Measurements from ENCODE around the gene FOXP4. TPM values are rescaled to one million over a fixed set of nuclear protein-coding genes. Genes with fewer than 3 reads are reported as not detected.

The FOXP4 gene
- total RNA-seq, 1 donor, result 2.2 TPM

GRCh38 chr6:41622206-41622988 lies 76.2 kb downstream of the FOXP4 start:
- TF ChIP-seq, protein P1, sequence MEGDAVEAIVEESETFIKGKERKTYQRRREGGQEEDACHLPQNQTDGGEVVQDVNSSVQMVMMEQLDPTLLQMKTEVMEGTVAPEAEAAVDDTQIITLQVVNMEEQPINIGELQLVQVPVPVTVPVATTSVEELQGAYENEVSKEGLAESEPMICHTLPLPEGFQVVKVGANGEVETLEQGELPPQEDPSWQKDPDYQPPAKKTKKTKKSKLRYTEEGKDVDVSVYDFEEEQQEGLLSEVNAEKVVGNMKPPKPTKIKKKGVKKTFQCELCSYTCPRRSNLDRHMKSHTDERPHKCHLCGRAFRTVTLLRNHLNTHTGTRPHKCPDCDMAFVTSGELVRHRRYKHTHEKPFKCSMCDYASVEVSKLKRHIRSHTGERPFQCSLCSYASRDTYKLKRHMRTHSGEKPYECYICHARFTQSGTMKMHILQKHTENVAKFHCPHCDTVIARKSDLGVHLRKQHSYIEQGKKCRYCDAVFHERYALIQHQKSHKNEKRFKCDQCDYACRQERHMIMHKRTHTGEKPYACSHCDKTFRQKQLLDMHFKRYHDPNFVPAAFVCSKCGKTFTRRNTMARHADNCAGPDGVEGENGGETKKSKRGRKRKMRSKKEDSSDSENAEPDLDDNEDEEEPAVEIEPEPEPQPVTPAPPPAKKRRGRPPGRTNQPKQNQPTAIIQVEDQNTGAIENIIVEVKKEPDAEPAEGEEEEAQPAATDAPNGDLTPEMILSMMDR (IDR thresholded peaks at IDR 0.05; ENCODE audit: insufficient read depth, low read depth, low read length), result no peak
- peak; percentile 37 for DNase-seq (ENCODE audit: low read depth)
- H3K4me3 ChIP-seq (ENCODE audit: low read depth, low read length), result no peak overlapping the region

DNA sequence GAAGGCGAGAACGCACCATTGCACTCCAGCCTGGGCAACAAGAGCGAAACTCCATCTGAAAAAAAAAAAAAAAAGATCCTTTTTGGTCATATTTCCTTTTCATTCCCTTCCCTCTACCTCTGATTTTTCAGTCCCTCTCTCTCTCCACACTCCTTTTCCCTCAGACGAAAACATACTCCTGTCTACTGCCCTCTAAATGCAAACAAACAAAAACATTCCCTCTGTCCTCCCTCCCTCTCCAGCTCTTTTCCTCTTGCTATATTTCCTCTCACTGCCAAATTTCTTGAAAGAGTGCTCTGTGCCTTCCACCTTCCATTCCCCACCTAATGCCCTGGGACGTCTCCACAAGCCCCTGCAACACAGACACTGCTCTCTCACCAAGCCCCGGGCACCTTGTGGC lies 77.1 kb downstream of the FOXP4 start:
- TF ChIP-seq, protein P1 (IDR thresholded peaks at IDR 0.05; ENCODE audit: insufficient read depth, low read depth, low read length), result no peak
- no peak for DNase-seq (ENCODE audit: low read depth)
- no peak overlapping the region for H3K4me3 ChIP-seq (ENCODE audit: low read depth, low read length)

DNA sequence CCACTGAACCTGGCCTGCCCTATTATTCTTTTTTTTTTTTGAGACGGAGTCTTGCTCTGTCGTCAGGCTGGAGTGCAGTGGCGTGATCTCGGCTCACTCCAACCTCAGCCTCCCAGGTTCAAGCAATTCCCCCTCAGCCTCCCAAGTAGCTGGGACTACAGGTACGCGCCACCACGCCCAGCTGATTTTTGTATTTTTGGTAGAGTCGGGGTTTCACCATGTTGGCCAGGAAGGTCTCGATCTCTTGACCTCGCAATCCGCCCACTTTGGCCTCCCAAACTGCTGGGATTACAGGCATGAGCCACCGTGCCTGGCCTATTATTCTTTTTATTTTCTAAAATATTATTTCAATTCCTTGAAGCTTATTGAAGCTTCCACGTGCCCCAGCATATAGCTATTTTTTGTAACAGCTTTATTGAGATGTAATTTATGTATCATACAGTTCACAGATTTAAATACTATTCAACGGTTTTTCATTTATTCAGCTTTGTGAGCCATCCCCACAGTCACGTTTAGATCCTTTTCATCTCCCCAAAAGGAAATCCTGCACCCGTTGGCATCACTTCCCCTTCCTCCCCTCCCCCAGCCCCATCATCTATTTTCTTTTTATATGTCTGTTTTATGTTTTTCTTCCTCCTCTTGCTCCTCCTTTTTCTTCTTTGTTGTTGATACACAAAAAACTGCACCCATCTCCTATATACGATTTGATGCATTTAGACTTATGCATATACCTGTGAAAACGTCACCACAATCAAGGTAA lies 78.6 kb downstream of the FOXP4 start:
- no peak for DNase-seq (ENCODE audit: low read depth)
- TF ChIP-seq, protein P1 (IDR thresholded peaks at IDR 0.05; ENCODE audit: insufficient read depth, low read depth, low read length), result no peak

GRCh38 chr6:41625442-41625841 lies 79.3 kb downstream of the FOXP4 start:
- H3K4me3 ChIP-seq (ENCODE audit: low read depth, low read length), result no peak overlapping the region
- TF ChIP-seq, protein P1 (IDR thresholded peaks at IDR 0.05; ENCODE audit: insufficient read depth, low read depth, low read length), result no peak
- DNase-seq (ENCODE audit: low read depth), result peak; percentile 15

More for the DNA sequence above, 78.6 kb downstream of the FOXP4 start:
- no peak overlapping the region for H3K4me3 ChIP-seq (ENCODE audit: low read depth, low read length)

GRCh38 chr6:41626022-41626421 lies 79.8 kb downstream of the FOXP4 start:
- DNase-seq (ENCODE audit: low read depth), result no peak
- TF ChIP-seq, protein P1 (IDR thresholded peaks at IDR 0.05; ENCODE audit: insufficient read depth, low read depth, low read length), result no peak
- no peak overlapping the region for H3K4me3 ChIP-seq (ENCODE audit: low read depth, low read length)

DNA sequence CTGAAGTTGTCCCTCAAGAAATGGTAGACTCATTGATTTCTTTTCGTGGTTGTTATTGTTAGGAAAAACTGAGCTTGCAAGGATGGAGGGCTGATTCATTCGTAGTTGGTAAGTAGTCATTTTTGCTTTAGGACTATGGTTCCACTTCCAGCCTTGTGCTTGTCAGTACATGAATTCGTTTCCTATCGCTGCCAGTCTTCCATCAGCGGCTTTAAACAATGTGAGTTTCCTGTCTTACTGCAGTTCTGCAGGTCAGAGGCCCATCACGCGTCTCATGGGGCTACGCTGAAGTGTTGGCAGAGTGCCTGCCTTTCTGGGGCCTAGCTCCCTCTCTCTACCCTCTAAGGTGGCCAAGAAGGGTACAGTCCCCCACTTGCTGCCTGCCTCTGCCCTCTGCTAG lies 80.7 kb downstream of the FOXP4 start:
- no peak for DNase-seq (ENCODE audit: low read depth)
- TF ChIP-seq, protein P1 (IDR thresholded peaks at IDR 0.05; ENCODE audit: insufficient read depth, low read depth, low read length), result no peak
- H3K4me3 ChIP-seq (ENCODE audit: low read depth, low read length), result no peak overlapping the region
